HG03571 (cell line): ENCODE measurements around the gene COL8A1.

ENCODE experiments used
- ATAC-seq: cut with Tn5 transposase; IDR thresholded peaks from one replicate; pipeline ENCODE4 v1.9.1; 2021; ENCODE audit not compliant: unreplicated experiment

COL8A1 gene

GRCh38 chr3:99668044-99668443, 29.6 kb downstream of the COL8A1 start:
- no peak for ATAC-seq

DNA sequence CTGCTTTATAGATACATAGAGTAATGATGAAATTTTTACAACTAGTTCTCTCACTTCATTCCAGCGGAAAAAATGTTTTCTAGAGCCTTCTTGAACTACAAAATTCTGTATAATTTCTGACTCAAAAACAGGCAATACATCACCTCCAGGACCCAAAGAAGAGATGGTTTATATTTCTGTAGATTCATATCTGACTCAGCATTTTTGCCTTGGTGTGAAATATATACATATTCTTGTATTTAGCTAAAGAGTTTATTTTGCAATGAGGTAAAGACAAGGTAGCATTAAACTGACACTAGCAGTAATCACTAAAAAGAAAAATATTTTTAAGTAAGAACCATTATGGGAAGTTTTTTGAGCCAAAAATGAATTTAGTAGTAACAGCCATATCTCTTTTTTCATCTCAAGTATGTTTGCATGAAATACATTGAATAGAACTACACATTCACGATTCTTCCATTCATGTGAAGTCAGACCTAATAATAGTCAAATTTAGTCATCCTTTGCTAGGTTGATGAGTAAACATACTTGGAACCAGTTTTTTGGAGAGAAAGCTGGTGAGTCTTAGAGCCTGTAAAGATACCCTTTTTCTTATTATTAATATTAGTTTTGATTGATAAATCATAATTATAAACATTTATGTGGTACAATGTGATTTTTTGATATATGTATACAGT, 31.6 kb downstream of the COL8A1 start:
- no peak for ATAC-seq

DNA sequence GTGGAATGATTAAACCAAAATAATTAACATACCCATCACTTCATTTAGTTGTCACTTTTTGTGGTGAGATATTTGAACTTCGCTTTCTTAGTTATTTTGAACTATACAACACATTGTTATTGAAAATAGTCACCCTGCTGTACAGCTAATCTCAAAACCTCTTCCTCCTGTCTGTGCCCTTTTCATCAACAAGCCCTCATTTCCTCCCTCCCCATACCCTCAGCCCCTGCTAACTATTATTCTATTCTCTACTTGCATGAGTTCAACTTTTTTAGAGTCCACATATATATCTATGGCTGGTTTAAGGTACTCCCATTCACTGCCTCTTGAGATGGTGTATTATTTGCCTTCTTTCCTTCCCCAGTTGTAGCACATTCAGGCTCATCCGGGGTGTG, 32.2 kb downstream of the COL8A1 start:
- ATAC-seq: no peak

- no peak for ATAC-seq
These were observed 35.8 kb downstream of the COL8A1 start for GRCh38 chr3:99674086-99674789.

DNA sequence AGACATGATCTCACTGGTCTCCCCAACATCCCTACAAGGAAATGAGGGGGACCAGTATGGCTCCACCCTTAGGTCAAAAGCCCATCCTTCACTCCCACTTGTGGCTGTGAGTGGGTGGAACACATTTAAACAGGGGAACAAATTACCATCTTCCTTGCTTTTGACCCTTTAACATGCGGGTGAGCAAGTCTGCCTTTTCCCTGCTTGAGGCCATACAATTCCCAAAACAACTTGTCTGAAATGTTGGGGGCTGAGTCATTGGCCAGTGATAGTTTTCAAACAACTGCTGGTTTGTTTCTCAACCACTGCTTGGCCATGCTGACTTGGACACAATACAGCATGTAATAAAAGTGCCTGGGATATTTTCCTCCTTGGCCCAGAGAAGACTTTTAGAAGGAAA, 39.6 kb downstream of the COL8A1 start:
- no peak for ATAC-seq

DNA sequence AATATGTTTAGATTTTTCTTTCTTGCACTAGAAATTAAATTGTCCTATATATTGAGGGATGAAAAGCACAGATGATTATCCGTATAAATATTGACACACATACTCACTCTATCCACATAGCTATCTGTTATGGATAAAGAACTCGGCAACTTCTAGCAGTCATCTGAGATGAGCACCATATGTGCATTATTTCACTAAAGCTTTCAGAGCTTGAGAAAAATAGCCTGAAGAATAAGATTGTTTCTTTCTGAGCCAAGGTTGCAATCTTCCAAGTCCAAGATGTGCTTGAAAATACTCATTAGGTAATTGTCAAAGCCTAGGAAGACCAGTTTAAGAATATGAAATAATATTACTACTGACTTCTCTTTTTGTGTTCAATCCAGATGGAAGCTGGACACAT, 40.5 kb downstream of the COL8A1 start:
- no peak for ATAC-seq

GRCh38 chr3:99681512-99681911, 43.1 kb downstream of the COL8A1 start:
- no peak for ATAC-seq

DNA sequence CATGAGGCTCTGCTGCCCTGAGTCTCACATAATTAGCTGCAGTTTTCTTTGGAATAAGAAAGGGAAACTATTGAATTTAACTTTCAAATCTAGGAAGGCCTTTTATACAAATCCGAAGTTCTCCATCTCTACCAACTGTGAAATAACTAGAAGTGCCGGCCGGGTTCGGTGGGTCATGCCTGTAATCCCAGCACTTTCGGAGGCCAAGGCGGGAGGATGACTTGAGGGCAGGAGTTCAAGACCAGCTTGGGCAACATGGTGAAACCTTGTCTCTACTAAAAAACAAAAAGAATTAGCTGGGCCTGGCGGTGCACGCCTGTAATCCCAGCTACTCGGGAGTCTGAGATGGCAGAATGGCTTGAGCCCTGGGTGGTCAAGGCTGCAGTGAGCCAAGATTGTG, 43.6 kb downstream of the COL8A1 start:
- no peak for ATAC-seq

- no peak for ATAC-seq
These were observed 45.1 kb downstream of the COL8A1 start for GRCh38 chr3:99683465-99683864.

- ATAC-seq: no peak
These were observed 45.5 kb downstream of the COL8A1 start for GRCh38 chr3:99683876-99684275.

DNA sequence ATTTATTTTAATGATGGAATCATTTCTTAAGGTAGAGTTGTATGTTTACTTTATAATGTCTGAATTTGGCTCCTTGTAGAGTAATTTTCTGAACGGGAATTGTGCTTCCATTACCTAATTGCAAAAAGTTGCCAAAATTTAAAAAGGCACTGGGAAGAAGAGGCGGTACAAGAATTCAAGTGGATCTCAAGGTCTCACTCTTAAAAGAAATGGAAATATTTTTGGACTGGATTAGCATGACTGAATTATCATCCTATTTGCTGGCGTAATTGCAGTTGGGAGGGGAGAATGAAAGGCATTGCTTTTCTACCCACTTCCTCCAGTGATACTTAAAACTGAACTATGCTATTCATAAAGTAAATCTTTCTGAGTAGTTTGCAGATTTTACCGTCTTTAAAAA, 46.2 kb downstream of the COL8A1 start:
- ATAC-seq: no peak

- no peak for ATAC-seq
These were observed 48.1 kb downstream of the COL8A1 start for GRCh38 chr3:99686469-99686868.

DNA sequence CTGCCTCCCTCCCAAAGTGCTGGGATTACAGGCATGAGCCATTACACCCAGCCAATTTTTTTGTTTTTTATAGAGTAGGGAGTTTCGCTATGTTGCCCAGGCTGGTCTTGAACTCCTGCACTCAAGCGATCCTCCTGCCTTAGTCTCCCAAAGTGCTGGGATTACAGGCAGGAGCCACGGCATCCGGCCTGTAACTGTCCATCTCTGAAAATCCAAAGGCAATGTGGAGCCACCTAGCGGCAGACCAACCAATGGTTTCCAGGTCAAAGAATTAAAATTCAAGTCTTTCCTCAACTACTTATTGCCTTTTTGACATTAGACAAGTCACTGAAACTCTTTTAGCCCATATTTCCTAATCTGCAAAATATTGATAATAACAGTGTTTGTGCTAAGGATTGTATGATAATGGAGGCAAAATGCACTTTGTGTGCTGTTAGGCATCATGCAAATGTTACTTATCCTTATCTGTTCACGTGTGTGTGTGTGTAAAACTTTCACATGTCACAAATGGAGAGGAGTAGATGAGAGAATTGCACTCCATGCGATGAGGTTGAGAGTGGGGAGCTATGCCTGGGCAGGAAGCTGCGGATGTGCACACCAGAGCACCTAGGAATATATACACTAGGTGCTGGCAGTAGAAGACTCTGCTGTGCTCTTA, 48.7 kb downstream of the COL8A1 start:
- no peak for ATAC-seq

- ATAC-seq: no peak
These were observed 52.5 kb downstream of the COL8A1 start for GRCh38 chr3:99690761-99691369.

GRCh38 chr3:99693636-99694035, 55.2 kb downstream of the COL8A1 start:
- no peak for ATAC-seq

DNA sequence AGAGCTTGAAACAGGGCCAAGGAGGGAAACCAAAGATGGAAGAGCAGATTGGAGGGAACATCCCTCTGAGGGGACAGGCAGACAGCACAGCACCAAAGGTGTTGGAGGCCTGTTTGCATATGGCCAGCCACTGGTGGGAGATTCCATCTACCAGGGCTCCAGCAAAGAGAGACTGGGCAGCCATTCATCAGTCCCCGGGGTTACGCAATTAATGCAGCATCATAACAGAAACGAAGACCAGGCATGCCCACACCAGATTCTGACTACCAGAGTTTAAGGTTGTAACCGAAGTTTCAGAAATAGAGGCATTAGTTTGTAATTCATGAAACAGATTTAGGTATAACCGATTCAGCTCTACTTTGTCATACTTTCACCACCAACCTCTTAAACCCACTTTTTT, 58.1 kb downstream of the COL8A1 start:
- no peak for ATAC-seq

GRCh38 chr3:99697250-99697649, 58.9 kb downstream of the COL8A1 start:
- ATAC-seq: no peak

- ATAC-seq: no peak
These were observed 60.5 kb downstream of the COL8A1 start for GRCh38 chr3:99698932-99699331.

DNA sequence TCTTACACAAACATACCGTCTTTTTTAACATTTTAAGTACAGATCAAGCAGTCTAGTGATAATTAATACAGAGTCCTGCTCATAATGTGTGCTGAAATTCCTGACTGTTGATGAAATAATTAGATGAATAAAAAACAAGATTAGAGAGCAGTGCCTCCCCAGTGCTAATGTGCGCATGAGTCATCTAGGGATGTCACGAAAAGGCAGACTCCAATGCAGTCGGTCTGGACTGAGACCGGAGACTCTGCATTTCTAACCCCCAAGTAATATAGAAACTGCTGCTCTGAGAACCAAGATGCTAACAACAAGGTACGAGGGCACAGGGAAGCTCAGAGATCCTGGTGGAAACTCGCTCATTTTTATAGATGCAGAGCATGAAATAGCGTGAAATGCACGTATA, 61.4 kb downstream of the COL8A1 start:
- no peak for ATAC-seq

DNA sequence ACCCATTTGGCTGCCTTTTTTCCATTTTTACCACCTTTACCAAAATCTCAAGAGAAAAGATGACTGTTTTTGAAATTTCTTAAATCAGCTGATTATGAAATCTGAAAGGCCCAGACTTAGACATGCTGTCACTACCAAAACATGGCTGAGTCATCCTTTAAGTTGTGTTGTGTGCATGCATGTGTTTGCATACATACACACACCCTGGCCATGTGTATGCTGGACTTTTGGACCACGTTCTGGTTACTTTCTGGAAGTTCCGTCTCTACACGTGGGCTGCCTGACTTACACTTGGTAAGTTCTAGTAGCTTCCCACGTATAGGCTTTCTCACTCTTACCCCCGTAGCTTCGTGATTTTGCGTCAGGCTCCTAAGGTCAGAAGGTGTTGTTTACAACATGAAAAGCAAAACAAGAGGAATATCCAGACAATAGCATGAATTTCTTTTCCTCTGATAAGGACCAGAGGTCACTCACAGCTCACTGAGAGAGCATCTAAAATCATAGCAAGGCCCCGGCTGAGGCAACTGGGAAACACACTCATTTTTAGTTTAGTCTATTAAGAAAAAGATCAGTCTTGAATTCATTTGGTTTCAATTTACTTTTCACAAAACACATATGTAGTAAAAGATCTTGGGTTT, 62.4 kb downstream of the COL8A1 start:
- ATAC-seq: no peak
